SK-N-SH treated with all-trans-retinoic acid at 6 μM for 48 hours (cell line): ENCODE measurements around the gene GOLT1B.

ENCODE experiments used
- BACH2 ChIP-seq: fragments of 250-450 bp; sonication (Bioruptor Pico); IDR thresholded peaks from 2 replicates; pipeline ENCODE4 v1.9.0; 2021; ENCODE audit warnings: mild to moderate bottlenecking, borderline replicate concordance
- OSR1 ChIP-seq: fragments of 250-450 bp; sonication (Bioruptor Pico); IDR thresholded peaks from 2 replicates; pipeline ENCODE4 v1.8.0; 2022; ENCODE audit warnings: moderate library complexity, mild to moderate bottlenecking, inconsistent platforms
- RARB ChIP-seq: fragments of 250-450 bp; sonication (Bioruptor Pico); IDR thresholded peaks from 2 replicates; pipeline ENCODE4 v1.8.0; 2021; ENCODE audit warnings: mild to moderate bottlenecking, moderate library complexity
- ZC3H10 ChIP-seq: fragments of 250-450 bp; sonication (Bioruptor Pico); IDR thresholded peaks from 2 replicates; pipeline ENCODE4 v1.5.1; 2021; ENCODE audit warnings: mild to moderate bottlenecking, moderate library complexity
- ZNF565 ChIP-seq: fragments of 450-650 bp; formaldehyde crosslinking; conservative IDR thresholded peaks from 2 replicates; pipeline ENCODE4 v1.5.0; 2020; ENCODE audit warnings: low read depth, mild to moderate bottlenecking, moderate library complexity
- ZNF8 ChIP-seq: fragments of 450-650 bp; formaldehyde crosslinking; IDR thresholded peaks from 2 replicates; pipeline ENCODE4 v1.5.0; 2020; ENCODE audit warnings: mild to moderate bottlenecking, moderate library complexity
- TF ChIP-seq, protein P1 (sequence below): fragments of 250-450 bp; sonication (Bioruptor Pico); IDR thresholded peaks from 2 replicates; pipeline ENCODE4 v1.8.0; 2020; ENCODE audit warnings: mild to moderate bottlenecking, moderate library complexity, borderline replicate concordance
- TF ChIP-seq, protein P2 (sequence below): fragments of 250-450 bp; sonication (Bioruptor Pico); IDR thresholded peaks from 2 replicates; pipeline ENCODE4 v1.5.1; 2021; ENCODE audit warnings: mild to moderate bottlenecking, moderate library complexity

DNA sequence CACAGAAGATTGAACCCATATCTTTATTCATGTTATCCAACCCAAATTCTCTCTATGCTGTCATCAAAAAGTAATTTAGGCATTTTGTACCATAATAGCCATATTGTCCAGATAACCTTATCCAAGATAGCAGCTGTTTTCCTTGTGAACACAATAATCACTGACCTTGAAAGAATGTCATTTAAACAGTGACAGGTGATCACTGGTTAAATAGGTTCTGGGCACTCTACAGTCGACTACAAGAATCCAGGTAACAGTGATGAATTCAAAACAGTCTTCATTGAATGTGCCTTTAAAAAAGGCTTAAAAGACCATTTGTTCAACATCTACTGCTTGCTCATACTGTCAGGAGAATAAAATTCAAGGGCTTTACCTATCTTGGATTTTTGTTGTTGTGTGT lies 20.0 kb downstream of the GOLT1B start:
- TF ChIP-seq, protein P1, sequence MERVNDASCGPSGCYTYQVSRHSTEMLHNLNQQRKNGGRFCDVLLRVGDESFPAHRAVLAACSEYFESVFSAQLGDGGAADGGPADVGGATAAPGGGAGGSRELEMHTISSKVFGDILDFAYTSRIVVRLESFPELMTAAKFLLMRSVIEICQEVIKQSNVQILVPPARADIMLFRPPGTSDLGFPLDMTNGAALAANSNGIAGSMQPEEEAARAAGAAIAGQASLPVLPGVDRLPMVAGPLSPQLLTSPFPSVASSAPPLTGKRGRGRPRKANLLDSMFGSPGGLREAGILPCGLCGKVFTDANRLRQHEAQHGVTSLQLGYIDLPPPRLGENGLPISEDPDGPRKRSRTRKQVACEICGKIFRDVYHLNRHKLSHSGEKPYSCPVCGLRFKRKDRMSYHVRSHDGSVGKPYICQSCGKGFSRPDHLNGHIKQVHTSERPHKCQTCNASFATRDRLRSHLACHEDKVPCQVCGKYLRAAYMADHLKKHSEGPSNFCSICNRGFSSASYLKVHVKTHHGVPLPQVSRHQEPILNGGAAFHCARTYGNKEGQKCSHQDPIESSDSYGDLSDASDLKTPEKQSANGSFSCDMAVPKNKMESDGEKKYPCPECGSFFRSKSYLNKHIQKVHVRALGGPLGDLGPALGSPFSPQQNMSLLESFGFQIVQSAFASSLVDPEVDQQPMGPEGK (CRISPR knock-in tag): no peak
- TF ChIP-seq OSR1 (CRISPR knock-in tag): no peak
- TF ChIP-seq RARB (CRISPR knock-in tag): no peak
- no peak for TF ChIP-seq ZNF565 (CRISPR knock-in tag)
- TF ChIP-seq, protein P2, sequence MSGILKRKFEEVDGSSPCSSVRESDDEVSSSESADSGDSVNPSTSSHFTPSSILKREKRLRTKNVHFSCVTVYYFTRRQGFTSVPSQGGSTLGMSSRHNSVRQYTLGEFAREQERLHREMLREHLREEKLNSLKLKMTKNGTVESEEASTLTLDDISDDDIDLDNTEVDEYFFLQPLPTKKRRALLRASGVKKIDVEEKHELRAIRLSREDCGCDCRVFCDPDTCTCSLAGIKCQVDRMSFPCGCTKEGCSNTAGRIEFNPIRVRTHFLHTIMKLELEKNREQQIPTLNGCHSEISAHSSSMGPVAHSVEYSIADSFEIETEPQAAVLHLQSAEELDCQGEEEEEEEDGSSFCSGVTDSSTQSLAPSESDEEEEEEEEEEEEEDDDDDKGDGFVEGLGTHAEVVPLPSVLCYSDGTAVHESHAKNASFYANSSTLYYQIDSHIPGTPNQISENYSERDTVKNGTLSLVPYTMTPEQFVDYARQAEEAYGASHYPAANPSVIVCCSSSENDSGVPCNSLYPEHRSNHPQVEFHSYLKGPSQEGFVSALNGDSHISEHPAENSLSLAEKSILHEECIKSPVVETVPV (CRISPR knock-in tag): no peak
- TF ChIP-seq ZNF8 (CRISPR knock-in tag): no peak
- no peak for TF ChIP-seq BACH2
- TF ChIP-seq ZC3H10 (CRISPR knock-in tag): no peak
